ENCODE results near the gene COLGALT1. TPM values are rescaled to one million over a fixed set of nuclear protein-coding genes. Genes with fewer than 3 reads are reported as not detected.
A peak's percentile ranks its signal among the peaks of the same experiment; 100 is the strongest.
"Not testable (repeated sequence)": the region's sequence is repeated elsewhere in the genome, so short reads cannot be mapped to it uniquely, and the experiment has no call there.

Gene COLGALT1
- total RNA-seq, 4 donors from 2014 or later = 70.0 to 141 (median 115) TPM

GRCh38 chr19:17517898-17518297 is 37.6 kb upstream of the COLGALT1 start:
- no peak for TF ChIP-seq CTCF (IDR thresholded peaks at IDR 0.05)
- ATAC-seq (ENCODE audit: low FRiP score) (no peak), DNase-seq (ENCODE audit: low spot score) (no peak)

GRCh38 chr19:17518654-17519053 is 36.8 kb upstream of the COLGALT1 start:
- ATAC-seq (ENCODE audit: low FRiP score); DNase-seq (ENCODE audit: low spot score): not testable (repeated sequence)

GRCh38 chr19:17519967-17520366 is 35.5 kb upstream of the COLGALT1 start:
- ATAC-seq (ENCODE audit: low FRiP score) = no peak
- no peak for DNase-seq (ENCODE audit: low spot score)

GRCh38 chr19:17520865-17521264 is 34.6 kb upstream of the COLGALT1 start:
- peak; percentile 26 for ATAC-seq (ENCODE audit: low FRiP score)
- no peak for TF ChIP-seq CTCF (IDR thresholded peaks at IDR 0.05)
- DNase-seq (ENCODE audit: low spot score) = no peak

More at GRCh38 chr19:17519967-17520366, 35.5 kb upstream of the COLGALT1 start:
- no peak for TF ChIP-seq CTCF (IDR thresholded peaks at IDR 0.05)

- ATAC-seq (ENCODE audit: low FRiP score) (peak; percentile 48), DNase-seq (ENCODE audit: low spot score) (no peak)
- no peak for TF ChIP-seq CTCF (IDR thresholded peaks at IDR 0.05)
Observed at GRCh38 chr19:17522988-17523872, 32.2 kb upstream of the COLGALT1 start.

- no peak for ATAC-seq (ENCODE audit: low FRiP score)
- no peak for TF ChIP-seq CTCF (IDR thresholded peaks at IDR 0.05)
Observed at GRCh38 chr19:17524651-17525050, 30.8 kb upstream of the COLGALT1 start.

GRCh38 chr19:17525141-17525540 is 30.3 kb upstream of the COLGALT1 start:
- no peak for ATAC-seq (ENCODE audit: low FRiP score)
- no peak for TF ChIP-seq CTCF (IDR thresholded peaks at IDR 0.05)
- DNase-seq (ENCODE audit: low spot score) = no peak

More at GRCh38 chr19:17524651-17525050, 30.8 kb upstream of the COLGALT1 start:
- DNase-seq (ENCODE audit: low spot score) = no peak

Measured in omental fat pad (tissue), 4 donors.